SK-N-SH (cell line): ENCODE results near the gene CSRP2. TPM values are rescaled to one million over a fixed set of nuclear protein-coding genes. Genes with fewer than 3 reads are reported as not detected.

Source experiments
- CTCF ChIA-PET: fragments of 300-600, 350-600 bp; formaldehyde crosslinking; extraction: SDS; loops from one replicate; lab custom pipeline; 2021; lab: Yijun Ruan, JAX
- POLR2A ChIA-PET: fragments of 350-600 bp; sonication (Branson Sonifier 250); formaldehyde crosslinking; extraction: SDS; loops from one replicate; lab custom pipeline; 2020; ENCODE audit warnings: antibody characterized with exemption, inconsistent platforms; lab: Yijun Ruan, JAX
- DNase-seq: peaks from one replicate; pipeline ENCODE4 v3.0.0; 2012
- H2AFZ ChIP-seq: fragments of 200-600 bp; sonication (generic); 2 replicates; pipeline ENCODE4 v1.8.1; 2016; ENCODE audit warnings: antibody characterized with exemption, mild to moderate bottlenecking, low read depth
- H3F3A ChIP-seq: fragments of 200-600 bp; sonication (generic); replicated peaks from 2 replicates; pipeline ENCODE3; 2016; ENCODE audit warnings: antibody characterized with exemption, mild to moderate bottlenecking; ENCODE audit not compliant: insufficient read depth
- H3K27ac ChIP-seq, 2 experiments: fragments of 200-500 bp in 1 of 2; fragments of 200-600 bp in 1 of 2; sonication (Bioruptor generic) in 1 of 2; sonication (generic), shearing (Covaris generic) in 1 of 2; 2 replicates each; pipeline versions ENCODE4 v1.5.1 to v1.6.1; 2014 to 2016; ENCODE audit warnings: low read depth in 2 of 2, inconsistent platforms in 1 of 2, low read length in 1 of 2, mild to moderate bottlenecking in 1 of 2, mixed read lengths in 1 of 2
- H3K27me3 ChIP-seq: fragments of 200-600 bp; sonication (generic), shearing (Covaris generic); 2 replicates; pipeline ENCODE4 v1.6.1; 2016; ENCODE audit warnings: mixed run types; ENCODE audit not compliant: insufficient read depth
- H3K36me3 ChIP-seq, 2 experiments: fragments of 200-500 bp in 1 of 2; fragments of 200-600 bp in 1 of 2; sonication (Bioruptor generic) in 1 of 2; sonication (generic) in 1 of 2; replicated peaks in 1 of 2; 2 replicates each; pipeline versions ENCODE3 to v1.5.1; 2014 to 2016; ENCODE audit warnings: low read length in 1 of 2, mild to moderate bottlenecking in 1 of 2; ENCODE audit not compliant: insufficient read depth in 2 of 2, control insufficient read depth in 1 of 2
- H3K4me1 ChIP-seq, 2 experiments: fragments of 200-500 bp in 1 of 2; fragments of 200-600 bp in 1 of 2; sonication (Bioruptor generic) in 1 of 2; sonication (generic), shearing (Covaris generic) in 1 of 2; 2 replicates each; pipeline versions ENCODE4 v1.5.1 to v1.6.1; 2014 to 2016; ENCODE audit warnings: low read depth in 1 of 2, low read length in 1 of 2, mixed run types in 1 of 2; ENCODE audit not compliant: insufficient read depth in 2 of 2, control insufficient read depth in 1 of 2
- H3K4me2 ChIP-seq: fragments of 200-600 bp; sonication (generic), shearing (Covaris generic); 2 replicates; pipeline ENCODE4 v1.6.1; 2017; ENCODE audit warnings: mixed run types
- H3K4me3 ChIP-seq, 2 experiments: fragments of 200-500 bp in 1 of 2; fragments of 200-600 bp in 1 of 2; sonication (Bioruptor generic) in 1 of 2; sonication (generic), shearing (Covaris generic) in 1 of 2; 2 replicates each; pipeline versions ENCODE4 v1.5.1 to v1.8.1; 2014 to 2016; ENCODE audit warnings: low read depth in 2 of 2, inconsistent platforms in 1 of 2, low read length in 1 of 2, mild to moderate bottlenecking in 1 of 2, mixed read lengths in 1 of 2, moderate library complexity in 1 of 2
- H3K79me2 ChIP-seq: fragments of 200-600 bp; sonication (generic); 2 replicates; pipeline ENCODE4 v1.8.1; 2017; ENCODE audit warnings: mild to moderate bottlenecking; ENCODE audit not compliant: insufficient read depth
- H3K9ac ChIP-seq: fragments of 200-600 bp; sonication (generic); 2 replicates; pipeline ENCODE4 v1.6.1; 2017; ENCODE audit warnings: mixed run types
- H3K9me2 ChIP-seq: fragments of 200-600 bp; sonication (generic); 2 replicates; pipeline ENCODE4 v1.6.1; 2017; ENCODE audit warnings: mixed run types
- H3K9me3 ChIP-seq: fragments of 200-600 bp; sonication (generic); 2 replicates; pipeline ENCODE4 v1.6.1; 2017; ENCODE audit warnings: mixed run types, mild to moderate bottlenecking, moderate library complexity
- H4K20me1 ChIP-seq: fragments of 200-600 bp; sonication (generic); 2 replicates; pipeline ENCODE4 v1.6.1; 2017; ENCODE audit warnings: mild to moderate bottlenecking, mixed run types; ENCODE audit not compliant: insufficient read depth
- CHD2 ChIP-seq: fragments of 150-350 bp; IDR thresholded peaks from 2 replicates; pipeline ENCODE4 v1.6.1; 2018; ENCODE audit warnings: low read length; ENCODE audit not compliant: partially characterized antibody
- ELF1 ChIP-seq: IDR thresholded peaks from 2 replicates; pipeline ENCODE4 v1.4.0; 2012
- EZH2phosphoT487 ChIP-seq: fragments of 200-600 bp; sonication (generic); IDR thresholded peaks from 2 replicates; pipeline ENCODE4 v1.6.1; 2017; ENCODE audit warnings: low read depth, mixed run types, mild to moderate bottlenecking, antibody characterized with exemption, moderate library complexity, borderline replicate concordance
- FOSL2 ChIP-seq: IDR thresholded peaks from 2 replicates; pipeline ENCODE4 v1.4.0; 2012; ENCODE audit warnings: low read depth, mild to moderate bottlenecking, moderate library complexity, borderline replicate concordance
- GATA2 ChIP-seq: sonication (generic); formaldehyde crosslinking; IDR thresholded peaks from 2 replicates; pipeline ENCODE4 v1.5.0; 2020; ENCODE audit warnings: mild to moderate bottlenecking, missing genetic modification reagents
- MEF2A ChIP-seq: IDR thresholded peaks from 2 replicates; pipeline ENCODE4 v1.4.0; 2012; ENCODE audit warnings: low read depth, borderline replicate concordance
- MXI1 ChIP-seq: IDR thresholded peaks from 2 replicates; pipeline ENCODE4 v1.6.1; 2012; ENCODE audit warnings: mild to moderate bottlenecking, low read depth, low read length, improper control_type of control experiment
- NRF1 ChIP-seq: IDR thresholded peaks from 2 replicates; pipeline ENCODE4 v1.6.1; 2012; ENCODE audit warnings: low read depth, mild to moderate bottlenecking, low read length
- RCOR1 ChIP-seq: fragments of 150-350 bp; IDR thresholded peaks from 2 replicates; pipeline ENCODE4 v1.6.1; 2017; ENCODE audit warnings: antibody characterized with exemption, low read length
- RFX5 ChIP-seq: IDR thresholded peaks from 2 replicates; pipeline ENCODE4 v1.6.1; 2012; ENCODE audit warnings: mild to moderate bottlenecking, improper control_type of control experiment, low read length
- RXRA ChIP-seq: IDR thresholded peaks from 2 replicates; pipeline ENCODE4 v1.4.0; 2012; ENCODE audit warnings: low read depth, mild to moderate bottlenecking, borderline replicate concordance
- SIN3A ChIP-seq: IDR thresholded peaks from 2 replicates; pipeline ENCODE4 v1.6.1; 2012; ENCODE audit warnings: low read depth, mild to moderate bottlenecking, low read length, moderate library complexity, borderline replicate concordance
- SMC3 ChIP-seq: IDR thresholded peaks from 2 replicates; pipeline ENCODE4 v1.6.1; 2012; ENCODE audit warnings: low read depth, low read length, improper control_type of control experiment
- TEAD4 ChIP-seq: IDR thresholded peaks from 2 replicates; pipeline ENCODE4 v1.4.0; 2012; ENCODE audit warnings: mild to moderate bottlenecking, borderline replicate concordance; ENCODE audit not compliant: insufficient read depth
- YY1 ChIP-seq: IDR thresholded peaks from 2 replicates; pipeline ENCODE4 v1.4.0; 2012; ENCODE audit warnings: low read depth, mild to moderate bottlenecking
- WGBS: methylation state at CpG from one replicate; pipeline ENCODE4 v1.1.6; 2017; ENCODE audit warnings: low lambda C conversion rate; 5-methylcytosine and 5-hydroxymethylcytosine counted together
- polyA plus RNA-seq, 3 experiments: library from polyadenylated mRNA; depleted of rRNA; stranded (reverse); fragments of >200 nt; gene quantifications; 2 replicates each; pipeline ENCODE4 v1.2.3, GENCODE V29; 2012
- TF ChIP-seq, protein P1 (sequence below): fragments of 150-350 bp; IDR thresholded peaks from 2 replicates; pipeline ENCODE4 v1.6.1; 2017; ENCODE audit warnings: antibody characterized with exemption, low read length, low read depth, borderline replicate concordance
- TF ChIP-seq, protein P2 (sequence below): fragments of 150-350 bp; IDR thresholded peaks from 2 replicates; pipeline ENCODE4 v1.6.1; 2016; ENCODE audit warnings: mild to moderate bottlenecking, low read depth, low read length
- TF ChIP-seq, protein P3 (sequence below): IDR thresholded peaks from 2 replicates; pipeline ENCODE4 v1.4.0; 2012; ENCODE audit warnings: low read depth
- TF ChIP-seq, protein P4 (sequence below): IDR thresholded peaks from 2 replicates; pipeline ENCODE4 v1.6.1; 2012; ENCODE audit warnings: mild to moderate bottlenecking, low read depth, low read length, moderate library complexity

Gene CSRP2
- polyA plus RNA-seq, 1 of the 3 experiments (the other 2 are of a cell fraction): 87.6 TPM

DNA sequence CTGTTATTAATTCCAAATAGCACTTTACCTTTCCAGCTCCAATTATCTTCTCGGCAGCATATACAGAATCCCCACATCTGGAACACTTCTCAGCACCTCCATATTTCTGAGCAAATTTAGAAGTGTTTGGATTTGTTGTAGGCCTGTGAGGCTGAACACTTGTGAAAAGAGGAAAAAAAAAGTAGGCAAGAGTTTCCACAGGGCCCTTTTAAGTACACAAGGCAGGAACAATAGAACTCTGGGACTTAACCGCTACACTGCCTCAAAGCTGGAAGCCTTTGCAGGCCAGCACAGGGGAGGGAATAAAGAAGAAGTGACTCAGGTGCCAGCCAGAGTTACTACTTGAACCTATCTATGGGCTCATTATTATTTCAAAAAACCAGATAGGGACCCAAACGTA lies 18.6 kb downstream of the CSRP2 start (continued):
- TF ChIP-seq, protein P1, sequence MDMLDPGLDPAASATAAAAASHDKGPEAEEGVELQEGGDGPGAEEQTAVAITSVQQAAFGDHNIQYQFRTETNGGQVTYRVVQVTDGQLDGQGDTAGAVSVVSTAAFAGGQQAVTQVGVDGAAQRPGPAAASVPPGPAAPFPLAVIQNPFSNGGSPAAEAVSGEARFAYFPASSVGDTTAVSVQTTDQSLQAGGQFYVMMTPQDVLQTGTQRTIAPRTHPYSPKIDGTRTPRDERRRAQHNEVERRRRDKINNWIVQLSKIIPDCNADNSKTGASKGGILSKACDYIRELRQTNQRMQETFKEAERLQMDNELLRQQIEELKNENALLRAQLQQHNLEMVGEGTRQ: no peak
- TF ChIP-seq, protein P2, sequence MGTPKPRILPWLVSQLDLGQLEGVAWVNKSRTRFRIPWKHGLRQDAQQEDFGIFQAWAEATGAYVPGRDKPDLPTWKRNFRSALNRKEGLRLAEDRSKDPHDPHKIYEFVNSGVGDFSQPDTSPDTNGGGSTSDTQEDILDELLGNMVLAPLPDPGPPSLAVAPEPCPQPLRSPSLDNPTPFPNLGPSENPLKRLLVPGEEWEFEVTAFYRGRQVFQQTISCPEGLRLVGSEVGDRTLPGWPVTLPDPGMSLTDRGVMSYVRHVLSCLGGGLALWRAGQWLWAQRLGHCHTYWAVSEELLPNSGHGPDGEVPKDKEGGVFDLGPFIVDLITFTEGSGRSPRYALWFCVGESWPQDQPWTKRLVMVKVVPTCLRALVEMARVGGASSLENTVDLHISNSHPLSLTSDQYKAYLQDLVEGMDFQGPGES: no peak
- TF ChIP-seq, protein P3, sequence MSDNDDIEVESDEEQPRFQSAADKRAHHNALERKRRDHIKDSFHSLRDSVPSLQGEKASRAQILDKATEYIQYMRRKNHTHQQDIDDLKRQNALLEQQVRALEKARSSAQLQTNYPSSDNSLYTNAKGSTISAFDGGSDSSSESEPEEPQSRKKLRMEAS: no peak
- no peak for TF ChIP-seq FOSL2

DNA sequence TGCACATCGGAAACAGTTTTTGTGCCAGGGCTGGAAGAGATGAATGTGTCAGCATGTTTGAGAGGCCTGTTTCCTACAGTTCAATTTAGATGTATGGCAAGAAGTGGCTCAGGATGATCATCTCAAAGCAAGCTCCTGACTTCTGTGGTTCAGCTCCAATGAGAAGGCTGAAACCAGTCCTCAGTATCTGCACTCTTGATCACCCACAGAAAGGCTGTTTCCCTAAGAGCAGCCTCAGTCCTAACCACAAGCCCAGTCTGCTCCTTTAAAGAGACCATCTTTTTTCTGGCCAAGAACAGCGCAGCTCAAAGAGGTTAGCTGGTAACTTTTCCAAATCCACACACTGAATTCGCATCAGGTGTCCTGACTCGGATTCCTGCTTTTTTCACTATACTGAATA lies 19.2 kb downstream of the CSRP2 start:
- ChIA-PET POLR2A (no interaction called here), CTCF (interaction anchor here (1.0 to 1.2 kb wide), 2 partner anchors 8 to 10 kb away, joined by 3 read pairs; no protein-coding TSS in a partner anchor)
- Histone ChIP-seq H3K4me1 (peaks cover 3 to 13% of the 10 kb centered on the region in 2 experiments), H3K9me3 (no peaks in the 10 kb centered on the region; the same call in 1 of the 2 replicates), H3K27me3 (no peaks in the 10 kb centered on the region), H2AFZ (no peak overlapping the region), H3K27ac (no peak overlapping the region; a peak in 1 of 4 replicates), H3K9ac (no peak overlapping the region), H3K79me2 (no peaks in the 10 kb centered on the region), H3K4me2 (no peak overlapping the region), H3F3A (peaks cover 15% of the 10 kb centered on the region), H3K9me2 (no peaks in the 10 kb centered on the region), H4K20me1 (no peaks in the 10 kb centered on the region), H3K4me3 (no peak overlapping the region), H3K36me3 (peaks cover 51 to 53% of the 10 kb centered on the region in 2 experiments)
- 92% methylated on average over 4 of the region's 4 CpGs for WGBS
- TF ChIP-seq MEF2A: no peak
- TF ChIP-seq CHD2: no peak
- TF ChIP-seq EZH2phosphoT487: no peak
- TF ChIP-seq SMC3: no peak
- TF ChIP-seq TEAD4: no peak
- no peak for TF ChIP-seq RCOR1
- TF ChIP-seq YY1: no peak
- TF ChIP-seq ELF1: no peak
- DNase-seq: no peak

- WGBS: 94% methylated on average over 1 of the region's 1 CpG
- Histone ChIP-seq H3K9me3 (no peaks in the 10 kb centered on the region; the same call in 1 of the 2 replicates), H2AFZ (no peak overlapping the region), H3K9me2 (no peaks in the 10 kb centered on the region), H3K79me2 (no peaks in the 10 kb centered on the region), H3F3A (peaks cover 22% of the 10 kb centered on the region), H3K4me3 (no peak overlapping the region), H3K36me3 (peaks cover 63 to 74% of the 10 kb centered on the region in 2 experiments), H3K27ac (no peak overlapping the region), H3K27me3 (no peaks in the 10 kb centered on the region), H3K4me2 (no peak overlapping the region), H4K20me1 (no peaks in the 10 kb centered on the region), H3K4me1 (no peaks in the 10 kb centered on the region), H3K9ac (no peak overlapping the region)
- ChIA-PET CTCF (interaction anchor here (1.1 to 1.4 kb wide), 2 partner anchors 11 to 235 kb away, joined by 3 read pairs; no protein-coding TSS in a partner anchor), POLR2A (no interaction called here)
- no peak for DNase-seq
- TF ChIP-seq, protein P4, sequence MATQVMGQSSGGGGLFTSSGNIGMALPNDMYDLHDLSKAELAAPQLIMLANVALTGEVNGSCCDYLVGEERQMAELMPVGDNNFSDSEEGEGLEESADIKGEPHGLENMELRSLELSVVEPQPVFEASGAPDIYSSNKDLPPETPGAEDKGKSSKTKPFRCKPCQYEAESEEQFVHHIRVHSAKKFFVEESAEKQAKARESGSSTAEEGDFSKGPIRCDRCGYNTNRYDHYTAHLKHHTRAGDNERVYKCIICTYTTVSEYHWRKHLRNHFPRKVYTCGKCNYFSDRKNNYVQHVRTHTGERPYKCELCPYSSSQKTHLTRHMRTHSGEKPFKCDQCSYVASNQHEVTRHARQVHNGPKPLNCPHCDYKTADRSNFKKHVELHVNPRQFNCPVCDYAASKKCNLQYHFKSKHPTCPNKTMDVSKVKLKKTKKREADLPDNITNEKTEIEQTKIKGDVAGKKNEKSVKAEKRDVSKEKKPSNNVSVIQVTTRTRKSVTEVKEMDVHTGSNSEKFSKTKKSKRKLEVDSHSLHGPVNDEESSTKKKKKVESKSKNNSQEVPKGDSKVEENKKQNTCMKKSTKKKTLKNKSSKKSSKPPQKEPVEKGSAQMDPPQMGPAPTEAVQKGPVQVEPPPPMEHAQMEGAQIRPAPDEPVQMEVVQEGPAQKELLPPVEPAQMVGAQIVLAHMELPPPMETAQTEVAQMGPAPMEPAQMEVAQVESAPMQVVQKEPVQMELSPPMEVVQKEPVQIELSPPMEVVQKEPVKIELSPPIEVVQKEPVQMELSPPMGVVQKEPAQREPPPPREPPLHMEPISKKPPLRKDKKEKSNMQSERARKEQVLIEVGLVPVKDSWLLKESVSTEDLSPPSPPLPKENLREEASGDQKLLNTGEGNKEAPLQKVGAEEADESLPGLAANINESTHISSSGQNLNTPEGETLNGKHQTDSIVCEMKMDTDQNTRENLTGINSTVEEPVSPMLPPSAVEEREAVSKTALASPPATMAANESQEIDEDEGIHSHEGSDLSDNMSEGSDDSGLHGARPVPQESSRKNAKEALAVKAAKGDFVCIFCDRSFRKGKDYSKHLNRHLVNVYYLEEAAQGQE: no peak
- no peak for TF ChIP-seq RFX5
- TF ChIP-seq MEF2A: no peak
- no peak for TF ChIP-seq YY1
- TF ChIP-seq EZH2phosphoT487: no peak
- no peak for TF ChIP-seq GATA2 (CRISPR knock-in tag)
- no peak for TF ChIP-seq NRF1
- no peak for TF ChIP-seq RCOR1
- no peak for TF ChIP-seq FOSL2
- TF ChIP-seq RXRA: no peak
- no peak for TF ChIP-seq MXI1
- no peak for TF ChIP-seq SMC3
- TF ChIP-seq SIN3A: no peak
- no peak for TF ChIP-seq TEAD4
Measured at GRCh38 chr12:76856018-76856644, 22.7 kb downstream of the CSRP2 start.
